GM12865 (cell line): ENCODE results near the gene MED27.

ENCODE experiments used
- DNase-seq: peaks from one replicate; pipeline ENCODE4 v3.0.0; 2010; ENCODE audit warnings: low read depth
- H3K4me3 ChIP-seq: 2 replicates; pipeline ENCODE4 v1.5.1; 2011; ENCODE audit warnings: mild to moderate bottlenecking, low read depth, low read length, control low read depth
- TF ChIP-seq, protein P1 (sequence below): IDR thresholded peaks from 2 replicates; pipeline ENCODE4 v1.5.1; 2011; ENCODE audit warnings: low read length, control low read depth, low read depth, inconsistent platforms; ENCODE audit not compliant: insufficient read depth; ENCODE audit errors: missing control alignments

Gene MED27

DNA sequence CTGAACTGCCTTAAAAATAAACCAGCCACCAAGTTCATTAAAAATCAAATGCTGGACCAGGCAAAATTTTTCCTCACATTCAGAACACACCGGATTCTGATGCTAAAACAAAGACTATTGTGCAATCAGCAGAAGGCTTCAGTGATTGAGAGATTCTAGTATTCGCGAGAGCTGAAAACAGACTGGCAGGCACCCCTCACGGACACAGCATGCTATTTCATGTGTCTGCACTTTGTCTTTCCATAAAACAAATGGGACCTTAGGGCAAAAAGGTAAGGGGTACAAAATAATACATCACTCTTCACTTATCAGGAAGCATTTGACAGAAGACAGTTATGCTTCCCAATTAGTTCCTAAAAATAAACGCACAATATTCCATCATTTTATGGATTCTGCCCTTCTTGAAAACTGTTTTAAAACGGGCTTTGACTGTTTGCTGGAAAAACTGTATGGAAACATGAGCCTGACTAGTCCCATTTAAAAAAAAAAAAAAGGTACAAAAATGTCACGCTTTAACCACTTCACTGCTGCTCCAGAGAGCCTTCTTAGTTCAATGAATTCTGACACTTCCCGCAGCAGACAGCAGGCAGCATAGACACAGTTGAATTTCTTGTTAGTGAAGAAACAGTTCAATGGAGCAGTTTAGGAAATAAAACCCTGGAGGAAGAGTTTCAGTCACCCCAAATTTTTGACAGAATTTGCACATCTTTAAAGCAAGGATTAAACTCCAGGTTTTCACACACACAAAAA, 99.2 kb downstream of the MED27 start:
- DNase-seq, result no peak
- no peak overlapping the region for H3K4me3 ChIP-seq
- TF ChIP-seq, protein P1, sequence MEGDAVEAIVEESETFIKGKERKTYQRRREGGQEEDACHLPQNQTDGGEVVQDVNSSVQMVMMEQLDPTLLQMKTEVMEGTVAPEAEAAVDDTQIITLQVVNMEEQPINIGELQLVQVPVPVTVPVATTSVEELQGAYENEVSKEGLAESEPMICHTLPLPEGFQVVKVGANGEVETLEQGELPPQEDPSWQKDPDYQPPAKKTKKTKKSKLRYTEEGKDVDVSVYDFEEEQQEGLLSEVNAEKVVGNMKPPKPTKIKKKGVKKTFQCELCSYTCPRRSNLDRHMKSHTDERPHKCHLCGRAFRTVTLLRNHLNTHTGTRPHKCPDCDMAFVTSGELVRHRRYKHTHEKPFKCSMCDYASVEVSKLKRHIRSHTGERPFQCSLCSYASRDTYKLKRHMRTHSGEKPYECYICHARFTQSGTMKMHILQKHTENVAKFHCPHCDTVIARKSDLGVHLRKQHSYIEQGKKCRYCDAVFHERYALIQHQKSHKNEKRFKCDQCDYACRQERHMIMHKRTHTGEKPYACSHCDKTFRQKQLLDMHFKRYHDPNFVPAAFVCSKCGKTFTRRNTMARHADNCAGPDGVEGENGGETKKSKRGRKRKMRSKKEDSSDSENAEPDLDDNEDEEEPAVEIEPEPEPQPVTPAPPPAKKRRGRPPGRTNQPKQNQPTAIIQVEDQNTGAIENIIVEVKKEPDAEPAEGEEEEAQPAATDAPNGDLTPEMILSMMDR, result no peak

DNA sequence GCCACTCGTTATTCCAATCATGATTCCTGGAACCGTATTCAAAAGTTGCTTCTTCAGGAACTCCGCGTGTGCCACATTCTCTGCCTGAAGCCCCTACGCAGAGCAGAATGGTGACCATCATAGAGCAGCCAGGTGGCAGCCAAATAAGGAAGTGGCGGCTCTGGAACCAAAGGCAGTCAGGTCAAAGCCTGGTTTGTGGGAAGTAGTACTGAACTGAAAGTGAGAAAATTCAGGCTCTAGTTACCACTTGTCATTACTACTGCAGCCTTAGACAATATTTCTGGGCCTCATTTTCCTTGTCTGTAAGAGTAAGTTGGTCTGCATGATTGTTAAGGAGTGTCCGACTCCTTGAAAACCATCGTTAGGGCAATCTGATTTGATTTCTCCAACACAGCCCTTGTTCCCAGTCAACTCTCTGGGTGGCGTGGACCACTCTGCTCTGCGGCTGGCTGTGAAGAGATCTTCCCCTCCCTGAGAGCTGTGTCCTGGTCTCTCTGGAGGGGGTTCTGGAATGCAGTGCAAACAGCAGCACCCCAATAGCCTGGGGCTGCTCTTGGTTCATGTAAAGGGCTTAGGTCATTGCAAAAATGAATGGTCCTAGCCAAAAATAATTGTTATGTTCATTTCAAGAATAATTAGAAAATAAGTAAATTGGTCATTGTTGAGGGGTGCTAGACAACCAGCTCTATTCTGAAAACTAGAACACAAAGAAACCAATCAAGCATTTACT, 102.4 kb downstream of the MED27 start:
- DNase-seq, result no peak
- TF ChIP-seq, protein P1, result no peak
- no peak overlapping the region for H3K4me3 ChIP-seq

DNA sequence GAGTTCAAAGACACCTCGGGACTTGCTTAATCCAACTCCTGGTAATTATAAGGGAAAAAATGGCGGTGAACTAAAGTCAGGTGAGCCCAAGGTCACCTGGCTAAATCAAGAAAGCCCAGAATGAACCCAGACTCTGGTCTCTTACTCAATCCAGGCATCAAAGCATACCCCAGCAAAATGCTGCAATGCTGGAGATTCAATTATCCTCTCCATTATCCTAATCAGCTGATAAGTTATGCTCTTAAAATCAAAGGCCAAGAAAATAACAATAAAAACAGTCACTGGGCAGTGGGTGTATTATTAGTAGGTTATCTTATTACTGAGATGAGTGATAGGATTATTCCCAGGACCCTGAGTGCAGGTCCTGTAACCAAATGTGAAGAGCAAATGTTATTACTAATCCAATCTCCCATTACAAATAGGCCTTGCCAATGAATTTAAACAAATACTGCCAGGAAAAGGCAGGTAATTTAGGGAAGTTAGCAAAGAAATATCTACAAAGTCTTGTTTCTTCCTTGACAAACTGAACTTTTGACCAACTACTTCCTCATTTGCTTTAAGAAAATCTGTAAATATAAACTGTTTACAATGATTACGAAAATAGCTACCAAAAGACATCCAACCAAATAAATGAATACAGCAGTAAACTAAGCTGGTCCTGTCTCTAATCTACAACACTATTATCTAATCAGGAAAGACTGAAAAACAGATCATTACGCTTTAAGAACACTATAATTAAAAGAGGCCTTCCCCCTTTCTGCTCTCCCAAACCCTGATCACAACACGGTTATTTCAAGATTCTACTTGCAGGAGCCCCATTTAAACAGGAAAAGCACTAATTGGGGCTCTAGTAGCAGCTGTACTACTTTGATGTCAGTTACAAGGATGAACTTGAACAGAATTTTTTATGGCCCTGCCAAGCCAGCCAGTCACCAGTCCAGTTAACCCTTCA, 103.2 kb downstream of the MED27 start:
- DNase-seq, result no peak
- TF ChIP-seq, protein P1, result no peak
- H3K4me3 ChIP-seq, result no peak overlapping the region

DNA sequence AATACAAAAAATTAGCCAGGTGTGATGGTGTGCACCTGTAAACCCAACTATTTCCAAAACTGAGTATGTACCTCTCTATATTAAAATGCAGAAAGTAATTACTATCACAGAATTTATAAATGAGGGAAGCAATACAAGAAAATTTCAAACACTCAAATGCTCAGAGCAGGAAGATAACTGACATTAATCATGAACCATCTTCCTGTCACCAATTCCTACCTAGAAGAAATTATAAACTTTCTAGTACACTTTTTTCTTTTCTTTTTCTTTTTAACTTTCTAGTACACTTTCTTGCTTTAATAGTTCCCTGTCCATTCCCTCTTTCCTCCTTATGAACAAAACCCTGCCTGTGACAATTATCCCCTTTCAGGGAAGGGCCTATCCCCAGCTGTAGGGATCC, 106.8 kb downstream of the MED27 start:
- TF ChIP-seq, protein P1, result no peak
- no peak overlapping the region for H3K4me3 ChIP-seq
- no peak for DNase-seq

DNA sequence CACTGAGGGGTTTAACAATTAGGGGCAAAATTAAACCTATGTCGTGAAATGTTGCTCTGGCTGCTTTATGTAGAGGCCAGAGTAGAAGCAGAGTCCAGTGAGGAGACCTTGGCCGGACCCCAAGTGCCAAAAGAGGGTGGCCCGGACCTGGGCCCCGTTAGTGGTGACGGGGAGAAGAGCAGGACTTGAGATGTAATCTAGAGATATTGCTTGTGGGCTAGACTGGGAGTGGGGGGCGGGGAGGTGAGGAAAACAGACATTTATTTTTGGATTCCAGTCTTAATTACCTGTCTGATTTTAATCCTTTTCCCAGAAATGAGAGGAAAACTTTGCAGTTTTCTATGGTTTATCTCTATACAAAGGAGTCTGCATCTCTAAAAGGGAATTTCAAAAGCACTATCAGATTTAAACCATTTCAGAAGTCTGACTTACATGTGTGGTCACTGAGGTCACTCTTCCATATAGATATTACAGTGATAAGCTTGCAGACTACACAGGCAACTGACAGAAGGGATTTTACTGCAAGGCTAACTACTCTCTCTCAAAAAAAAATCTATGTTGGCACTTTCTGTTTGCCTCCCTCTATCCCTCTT, 108.1 kb downstream of the MED27 start:
- TF ChIP-seq, protein P1, result no peak
- DNase-seq, result no peak
- no peak overlapping the region for H3K4me3 ChIP-seq

- no peak for DNase-seq
- TF ChIP-seq, protein P1, result no peak
- no peak overlapping the region for H3K4me3 ChIP-seq
These were observed 110.1 kb downstream of the MED27 start for GRCh38 chr9:131969469-131969989.
